ENCODE data around the gene FAM193B.

Gene FAM193B

DNA sequence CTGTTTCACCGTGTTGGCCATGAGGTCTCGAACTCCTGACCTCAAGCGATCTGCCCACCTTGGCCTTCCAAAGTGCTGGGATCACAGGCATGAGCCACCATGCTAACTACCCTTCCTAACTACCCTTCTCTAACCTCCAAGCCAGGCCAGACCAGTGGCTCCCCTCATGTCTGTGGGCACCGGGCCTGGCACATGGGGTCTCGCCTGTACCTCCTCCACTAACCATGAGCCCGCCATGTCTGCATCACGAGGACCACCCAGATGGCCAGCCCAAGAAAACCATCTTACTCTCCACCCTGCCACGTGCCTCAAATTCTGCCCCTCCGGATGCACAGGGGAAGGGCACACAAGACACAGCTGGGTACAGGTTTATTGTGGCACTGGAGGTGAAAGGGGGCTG, 71.3 kb downstream of the FAM193B start:
- no peak for DNase-seq

DNA sequence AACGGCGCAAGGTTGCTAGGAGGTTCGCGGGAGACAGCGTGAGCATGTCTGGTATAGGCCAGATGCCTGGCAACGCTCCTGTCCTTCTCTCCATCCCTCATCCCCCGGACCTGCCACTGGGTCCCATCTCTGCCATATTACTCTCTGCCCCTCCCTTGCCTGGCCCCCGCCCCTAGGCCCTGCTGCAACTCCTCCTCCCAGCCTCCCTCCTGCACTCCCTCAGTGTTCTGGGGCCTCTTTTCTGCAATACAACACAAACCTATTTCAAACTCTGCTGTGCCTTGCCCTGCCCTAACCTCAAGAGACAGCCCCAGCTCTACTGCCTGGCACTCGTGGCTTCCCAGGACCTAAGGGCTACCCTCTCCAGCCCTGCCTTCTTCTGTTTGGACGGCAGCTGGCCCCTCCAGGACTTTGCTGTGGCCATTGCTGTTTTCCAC, 72.0 kb downstream of the FAM193B start:
- DNase-seq, result no peak

DNA sequence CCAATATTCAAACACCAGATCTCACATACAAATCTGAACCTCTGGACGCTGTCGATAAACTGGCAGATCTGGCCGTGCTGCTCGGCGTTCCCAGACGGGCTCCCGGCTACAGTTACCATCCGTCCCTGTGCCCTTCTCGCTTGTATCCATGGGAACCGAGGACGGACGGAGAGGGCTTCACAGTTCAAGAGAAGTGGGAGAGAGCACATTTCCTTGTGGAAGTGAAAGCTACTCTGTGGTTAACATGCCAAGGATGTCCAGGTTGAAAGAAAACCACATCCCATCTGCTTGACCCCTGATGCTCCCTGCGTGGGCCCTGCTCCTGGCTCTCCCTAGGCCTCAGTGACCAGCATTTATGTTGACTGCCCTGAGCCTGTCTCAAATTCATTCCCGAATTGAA, 74.6 kb downstream of the FAM193B start:
- no peak for DNase-seq

DNA sequence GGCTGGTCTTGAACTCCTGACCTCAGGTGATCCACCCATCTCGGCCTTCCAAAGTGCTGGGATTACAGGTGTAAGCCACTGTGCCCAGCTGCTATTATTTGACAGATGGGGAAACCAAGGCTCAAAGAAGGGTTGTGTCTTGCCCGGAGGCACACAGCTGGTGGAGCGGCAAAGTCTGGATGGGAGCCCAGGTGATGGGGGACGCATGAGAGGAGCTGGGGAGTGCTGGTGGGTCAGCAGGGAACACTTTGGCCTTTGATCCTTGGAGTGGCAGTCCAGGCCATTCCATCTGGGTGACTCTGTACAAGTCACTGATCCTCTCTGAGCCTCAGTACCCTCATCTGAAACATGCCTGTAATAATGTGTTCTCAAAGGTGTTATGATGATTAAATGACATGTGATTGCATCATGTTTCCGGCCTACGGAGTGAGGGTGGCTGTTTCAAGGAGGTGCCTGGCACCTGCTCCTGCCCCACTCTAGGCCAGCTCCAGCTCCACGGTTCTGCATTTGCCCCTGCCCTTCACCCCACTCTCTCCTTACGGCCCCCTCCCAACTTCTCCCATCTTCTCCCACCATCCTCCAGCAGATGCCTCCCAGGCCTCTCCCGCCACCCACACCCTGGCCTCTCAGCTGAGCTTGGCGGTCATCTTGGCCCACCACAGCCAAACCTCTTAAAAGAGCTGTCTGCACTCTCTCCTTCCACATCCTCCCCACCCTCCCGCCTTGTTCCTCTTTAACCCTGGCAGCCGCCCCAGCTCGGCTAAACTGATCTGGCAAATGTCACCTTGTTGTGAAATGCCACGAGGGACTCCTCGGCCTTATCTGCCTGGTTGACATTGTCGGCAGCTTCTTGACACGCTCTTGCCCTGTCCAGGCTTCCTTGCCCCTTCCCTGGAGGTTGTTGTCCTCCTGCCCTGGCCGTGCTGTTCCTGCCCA, 75.4 kb downstream of the FAM193B start:
- DNase-seq, result no peak

DNA sequence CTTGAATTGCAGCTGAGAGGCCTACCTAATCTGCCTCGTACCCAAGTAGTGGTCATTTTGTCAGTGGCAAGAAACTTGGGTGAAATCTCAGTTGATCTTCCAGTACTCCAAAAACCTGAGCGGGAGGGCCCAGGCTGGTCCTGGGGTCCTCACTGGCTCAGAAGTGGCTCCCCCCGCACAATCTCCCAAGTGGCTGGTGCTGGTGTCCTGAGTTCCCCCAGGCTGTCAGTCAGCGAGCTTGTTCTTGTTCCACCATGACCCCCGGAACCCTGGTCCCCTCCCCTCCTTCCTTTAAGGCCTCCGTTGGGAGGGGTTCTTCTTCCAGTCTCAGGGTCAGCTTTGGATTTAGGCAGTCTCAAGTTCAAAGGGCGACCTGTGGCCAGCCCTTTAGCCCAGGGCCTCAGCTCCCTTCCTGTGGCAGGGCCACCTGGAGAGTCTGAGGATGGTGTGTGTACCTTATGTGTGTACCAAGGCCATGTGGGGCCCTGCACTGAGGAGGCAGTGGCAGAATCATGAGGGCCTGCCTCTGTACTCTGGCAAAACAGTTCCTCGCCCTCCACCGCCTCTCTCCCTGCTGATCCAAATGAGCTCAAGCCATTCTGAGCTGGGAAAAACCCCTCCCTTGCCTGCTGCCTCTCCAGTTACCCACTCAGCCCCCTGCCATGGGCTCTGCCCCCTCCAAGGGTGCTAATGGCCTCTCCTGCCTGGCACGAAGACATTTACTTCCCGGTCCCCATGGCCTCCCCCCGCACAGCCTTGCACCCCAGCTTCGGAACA, 76.5 kb downstream of the FAM193B start:
- DNase-seq, result no peak

DNA sequence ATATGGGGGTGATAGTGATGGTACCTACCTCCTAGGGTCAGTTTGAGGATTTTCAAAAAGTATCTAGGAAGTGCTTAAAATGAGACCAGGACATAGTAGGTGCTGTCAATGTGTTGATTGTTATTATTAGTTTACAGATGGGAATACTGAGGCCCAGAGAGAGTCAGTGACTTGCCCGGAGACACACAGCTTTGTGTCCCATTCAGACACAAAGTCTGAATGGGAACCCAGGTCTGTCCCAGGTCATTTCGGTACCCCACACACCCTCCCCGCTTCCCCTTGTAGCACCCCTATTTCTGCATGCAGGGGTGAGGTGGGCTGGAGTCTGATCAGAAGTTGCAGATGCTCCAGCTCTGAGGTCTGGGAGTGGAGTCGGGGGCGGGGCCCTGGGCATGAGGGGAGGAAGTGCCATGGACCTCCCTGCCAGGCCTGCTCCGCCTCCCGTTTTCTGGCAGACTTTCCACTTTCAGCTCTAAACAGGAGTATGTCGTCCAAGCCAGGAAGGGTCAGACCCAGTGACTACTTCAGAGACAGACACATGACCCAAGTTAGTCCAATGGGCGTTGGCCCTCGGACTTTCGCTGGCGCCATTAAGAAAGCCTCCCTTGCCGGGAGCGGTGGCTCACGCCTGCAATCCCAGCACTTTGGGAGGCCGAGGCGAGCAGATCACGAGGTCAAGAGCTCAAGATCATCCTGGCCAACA, 77.7 kb downstream of the FAM193B start:
- no peak for DNase-seq

DNA sequence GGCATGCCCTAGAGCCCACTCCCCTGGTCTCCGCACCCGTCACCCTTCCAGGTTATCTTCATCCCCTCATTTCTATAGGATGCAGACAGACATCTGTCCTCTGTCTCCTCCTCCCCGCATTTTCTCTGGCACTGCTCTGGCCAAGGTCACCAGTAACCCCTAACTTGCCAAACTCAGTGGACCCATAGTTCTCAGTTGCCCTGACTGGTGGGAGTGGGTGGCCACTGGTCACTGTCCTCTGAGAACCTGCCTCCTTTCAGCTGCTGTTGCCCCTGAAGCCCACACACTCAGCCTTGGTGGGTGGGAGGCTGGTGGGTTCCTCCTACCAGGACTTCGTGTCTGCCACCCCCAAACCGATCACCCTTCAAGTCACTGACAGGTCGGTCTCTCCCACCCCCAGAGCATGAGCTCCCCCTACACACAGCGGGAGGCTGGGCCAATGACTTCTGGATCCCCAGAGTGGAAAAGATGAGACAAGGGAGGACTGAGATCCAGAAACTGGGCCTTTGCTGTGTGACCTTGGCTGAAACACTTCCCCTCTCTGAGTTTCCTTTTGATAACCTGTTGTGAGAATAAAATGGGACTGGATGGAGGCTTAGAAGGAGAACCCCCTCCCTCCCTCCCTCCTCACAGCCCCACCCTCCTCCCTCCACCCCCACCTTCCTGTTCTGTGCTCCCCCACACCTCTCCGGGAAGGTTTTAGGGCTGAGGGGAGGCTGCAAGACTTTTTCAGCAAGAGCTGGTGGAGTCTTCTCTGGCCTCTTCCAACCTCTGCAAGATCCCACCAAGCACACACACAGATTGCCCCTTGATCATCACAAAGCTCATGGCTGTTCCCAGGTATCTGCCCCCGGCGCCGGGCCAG, 78.6 kb downstream of the FAM193B start:
- no peak for DNase-seq

DNA sequence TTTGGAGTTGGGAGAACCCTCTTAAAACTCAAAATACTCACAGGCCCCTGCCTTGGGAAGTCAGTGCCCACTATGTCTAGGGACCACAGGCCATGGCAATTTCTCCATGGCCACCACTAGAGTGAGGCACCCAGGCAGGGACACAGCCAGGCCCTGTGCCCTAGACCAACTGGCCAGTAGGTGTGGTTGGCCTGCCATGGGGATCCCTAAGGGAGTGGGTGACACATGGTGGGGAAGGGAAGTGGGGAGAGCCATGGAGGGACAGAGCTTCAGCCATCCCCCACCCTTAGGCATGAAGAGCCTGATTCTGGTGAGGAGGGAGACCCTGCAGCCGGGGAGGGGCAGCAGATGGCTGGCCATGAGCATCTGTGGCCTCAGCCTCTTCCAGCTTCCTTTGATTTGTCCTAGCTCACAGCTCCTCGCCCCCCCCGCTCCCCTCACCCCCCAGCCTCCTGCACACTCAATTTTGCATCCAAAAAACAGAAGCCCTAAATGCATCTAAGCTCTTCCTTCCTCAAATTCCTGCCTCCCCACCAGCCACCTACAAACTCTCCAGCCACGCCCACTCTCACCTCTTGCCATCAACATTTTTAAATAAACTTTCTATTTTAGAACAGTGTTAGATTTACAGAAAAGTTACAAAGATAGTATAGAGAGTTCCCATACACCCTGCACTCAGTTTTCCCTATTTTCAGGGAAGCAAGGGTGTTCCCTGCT, 79.4 kb downstream of the FAM193B start:
- no peak for DNase-seq

DNA sequence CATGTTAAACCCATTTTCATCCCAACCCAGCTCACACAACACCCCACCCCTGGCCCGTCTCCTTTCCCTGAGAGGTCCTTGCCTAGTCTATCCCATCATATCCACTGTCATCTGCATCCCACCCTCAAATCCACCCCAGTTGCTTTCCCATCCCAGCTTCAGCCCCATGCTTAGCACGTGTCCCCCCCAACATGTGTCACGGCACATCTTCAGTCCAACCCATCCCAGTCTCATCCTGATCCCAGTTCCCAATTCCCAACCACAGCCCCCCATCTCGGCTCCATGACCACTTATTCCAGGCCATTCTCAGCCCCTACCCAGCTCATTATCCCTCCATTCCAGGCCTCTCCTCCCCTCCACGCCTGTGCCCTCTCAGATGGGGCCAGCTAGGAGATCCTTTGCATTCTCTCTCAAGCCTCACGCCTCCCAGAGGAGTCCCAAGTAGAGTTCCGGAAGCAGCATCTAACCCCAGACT, 80.3 kb downstream of the FAM193B start:
- DNase-seq, result no peak

DNA sequence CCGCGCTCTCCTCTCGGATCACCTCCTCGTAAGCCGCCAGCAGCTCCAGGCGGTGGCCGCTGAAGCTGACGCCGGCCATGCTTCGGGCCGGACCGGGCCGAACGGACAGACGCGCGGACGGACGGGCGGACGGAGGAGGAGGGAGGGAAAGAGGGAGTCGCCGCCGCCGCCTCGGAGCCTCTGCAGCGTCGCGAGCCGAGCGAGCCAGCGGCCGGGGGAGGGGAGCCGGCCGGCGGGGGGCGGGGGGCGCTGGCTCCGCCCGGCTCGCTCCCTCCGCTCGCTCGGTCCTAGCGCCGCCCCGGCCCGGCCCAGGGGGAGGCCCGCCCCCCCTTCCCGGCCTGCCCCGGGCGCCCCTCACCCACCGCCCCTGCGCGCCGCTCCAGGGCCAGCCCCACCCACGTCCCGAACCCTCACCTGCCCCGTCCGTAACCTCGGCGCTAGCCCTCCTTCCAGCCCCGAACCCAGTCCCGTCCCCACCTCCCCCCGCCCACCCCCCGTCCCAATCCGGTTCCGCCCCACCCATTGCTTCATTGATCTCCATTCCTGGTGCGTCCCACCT, 80.8 kb downstream of the FAM193B start, which contains the start of gene DBN1:
DBN1 (minus strand) TSS at position 192 of the 559 bp plus-strand sequence; CDS start at position 79, 113 bp downstream.
- DNase-seq, result no peak

DNA sequence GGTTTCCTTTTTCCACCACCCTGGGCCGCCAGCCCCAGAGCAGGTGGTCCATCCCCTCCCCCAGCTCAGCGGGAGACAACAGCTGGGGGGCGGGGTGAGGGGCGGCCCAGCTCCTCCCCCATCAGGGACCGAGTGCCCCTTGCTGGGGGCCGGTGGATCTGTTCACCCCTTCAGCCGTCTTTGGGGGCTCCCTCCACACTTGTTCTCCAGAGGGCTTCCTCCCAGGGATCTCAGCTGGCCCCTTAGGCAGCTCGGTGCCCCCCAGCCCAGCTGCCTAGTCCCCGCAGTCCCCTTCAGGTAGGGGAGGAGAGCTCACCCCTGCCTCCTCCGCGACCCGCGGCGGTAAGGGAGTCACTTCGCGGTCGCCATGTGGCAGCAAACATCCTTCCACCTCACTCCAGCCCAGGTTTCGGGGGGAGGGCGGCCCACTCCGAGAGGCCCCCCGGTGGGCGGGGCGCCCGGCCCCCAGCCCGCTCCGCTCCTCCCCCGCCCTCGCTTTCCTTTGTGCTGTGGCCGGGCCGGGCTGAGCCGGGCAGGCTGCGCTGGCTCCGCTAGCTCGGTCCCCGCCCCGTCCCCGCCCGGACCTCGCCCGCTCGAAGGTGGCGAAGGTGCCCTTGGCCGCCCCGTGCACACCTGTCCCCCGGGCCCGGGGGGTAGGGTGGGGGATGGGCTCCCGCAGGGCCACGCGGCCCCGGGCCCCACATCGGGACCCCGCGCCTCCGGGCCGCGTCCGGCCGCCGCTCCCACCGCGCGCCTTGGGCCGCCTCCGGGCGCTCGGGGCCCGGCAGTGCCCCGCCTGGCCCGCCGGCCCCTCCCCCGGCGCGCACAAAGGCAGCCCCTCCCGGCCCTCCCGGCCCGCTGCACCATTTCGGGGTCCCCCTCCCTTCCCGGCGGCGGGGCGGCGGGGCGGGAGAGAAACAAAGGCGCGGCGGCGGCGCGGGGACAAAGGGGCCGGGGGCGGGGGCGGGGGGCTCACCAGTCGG, 81.6 kb downstream of the FAM193B start:
- peak; percentile 27 for DNase-seq

DNA sequence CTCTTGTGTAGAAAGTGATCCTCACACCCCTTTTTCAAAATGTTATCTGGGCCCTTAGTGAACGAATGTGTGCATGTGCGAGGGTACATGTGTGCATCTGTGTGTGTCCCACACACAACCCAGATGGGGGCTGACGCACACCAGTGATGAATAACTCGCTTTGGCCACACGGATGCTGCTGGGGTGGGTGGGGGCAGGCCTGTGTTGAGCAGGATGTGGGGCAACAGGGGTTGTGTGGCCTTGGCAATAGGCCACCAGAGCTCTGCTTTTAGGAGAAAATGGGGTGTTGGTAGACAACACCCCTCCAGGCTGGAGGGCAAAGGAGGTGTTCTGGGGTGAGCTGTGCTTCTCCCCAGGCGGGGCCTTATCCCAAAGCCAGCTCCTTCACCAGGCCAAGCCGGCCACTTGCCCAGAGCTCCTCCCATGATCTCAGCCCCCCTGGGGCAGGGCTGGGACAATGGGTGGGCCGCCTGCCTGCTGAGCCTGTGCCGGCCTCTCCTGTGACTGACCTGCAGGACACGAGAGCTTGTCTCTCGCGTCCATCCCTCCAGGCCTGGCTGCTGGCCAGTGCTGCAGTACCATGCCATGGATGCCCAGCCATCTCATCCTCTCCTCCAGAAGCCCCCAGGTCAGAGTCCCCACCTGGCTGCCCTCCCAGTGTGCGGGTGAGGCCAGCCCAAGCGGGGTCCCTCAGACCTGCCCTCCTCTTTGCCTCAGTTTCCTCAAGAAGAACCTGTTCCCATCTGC, 82.6 kb downstream of the FAM193B start:
- DNase-seq, result no peak

DNA sequence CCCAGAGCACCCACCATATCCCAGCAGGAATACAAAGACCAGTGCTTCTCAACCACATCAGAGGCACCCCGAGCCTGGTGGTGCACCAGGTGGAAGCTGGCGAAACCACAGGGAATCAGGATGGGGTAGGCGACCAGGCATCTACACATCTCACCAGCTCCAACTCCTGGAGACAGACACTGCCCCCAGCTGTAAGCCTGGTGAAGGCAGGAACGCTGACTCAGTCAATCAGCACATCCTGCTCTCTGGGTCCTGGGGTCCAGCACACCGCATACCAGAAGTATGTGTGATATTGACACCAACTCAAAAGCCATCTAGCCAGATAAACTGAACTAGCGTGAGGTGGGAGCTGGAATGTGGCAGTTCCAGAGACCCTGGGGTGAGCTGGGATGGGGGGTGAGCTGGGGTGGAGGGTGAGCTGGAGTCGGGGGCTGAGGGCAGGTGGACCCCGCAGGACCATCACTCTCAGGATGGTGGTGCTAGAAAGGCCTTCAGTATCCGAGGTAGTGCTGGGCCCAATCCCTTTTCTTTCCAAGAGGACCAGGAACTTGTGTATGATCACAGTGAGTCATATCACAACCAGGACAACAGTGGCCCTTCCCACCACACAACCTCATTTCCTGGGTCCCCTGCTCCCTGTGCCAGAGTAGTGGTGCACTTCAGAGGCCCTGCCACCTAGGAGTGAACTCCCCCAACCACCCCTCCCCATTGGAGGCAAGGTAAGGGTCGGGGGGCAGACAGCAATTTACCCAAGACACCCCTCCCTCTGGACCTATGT, 83.4 kb downstream of the FAM193B start:
- no peak for DNase-seq

Measured in activated effector memory CD4-positive, alpha-beta T cell treated with Interleukin-2 at 50 U/mL for 16 hours (primary cell).